ENCODE data around the gene ASCL5. TPM values are rescaled to one million over a fixed set of nuclear protein-coding genes. Genes with fewer than 3 reads are reported as not detected.

ASCL5 gene
- total and polyA plus RNA-seq, 9 of the 15 experiments (the other 6 are each of a cell fraction or from before 2014, with no cell fraction given) = 0.09 TPM; not detected in 8

GRCh38 chr1:201154389-201155165 is 27.6 kb upstream of the ASCL5 start, which contains the start of gene TMEM9 (continued):
- peak; percentile 57 for TF ChIP-seq MYNN (IDR thresholded peaks at IDR 0.05)
- TF ChIP-seq MYNN (CRISPR knock-in tag; IDR thresholded peaks at IDR 0.05) = no peak
- TF ChIP-seq DACH1 (IDR thresholded peaks at IDR 0.05; ENCODE audit: partially characterized antibody) = peak; percentile 88
- TF ChIP-seq ZC3H4 (CRISPR knock-in tag; IDR thresholded peaks at IDR 0.05; ENCODE audit: borderline replicate concordance) = no peak
- peak; percentile 62; the same call in 1 of the 2 replicates for TF ChIP-seq CBX1 (IDR thresholded peaks at IDR 0.05; ENCODE audit: low read depth)
- no peak for TF ChIP-seq FOXA1 (IDR thresholded peaks at IDR 0.05; ENCODE audit: borderline replicate concordance)
- TF ChIP-seq ZNF511 (CRISPR knock-in tag; IDR thresholded peaks at IDR 0.05) = no peak
- TF ChIP-seq RCOR1 (IDR thresholded peaks at IDR 0.05; ENCODE audit: borderline replicate concordance in 1 of 2, low read depth in 2 of 2, low read length in 2 of 2) = no peak; a peak in 1 of 4 replicates
- TF ChIP-seq YBX1 (IDR thresholded peaks at IDR 0.05) = no peak
- TF ChIP-seq KDM5B (IDR thresholded peaks at IDR 0.05; ENCODE audit: insufficient replicate concordance, low read depth, low read length) = peak; percentile 28
- no peak for TF ChIP-seq PHB2 (IDR thresholded peaks at IDR 0.05; ENCODE audit: low read depth)
- TF ChIP-seq NELFE (IDR thresholded peaks at IDR 0.05; ENCODE audit: insufficient read depth, insufficient read length) = no peak
- TF ChIP-seq ZBTB26 (CRISPR knock-in tag; IDR thresholded peaks at IDR 0.05) = no peak
- TF ChIP-seq SRSF3 (IDR thresholded peaks at IDR 0.05; ENCODE audit: insufficient read depth, low read length) = no peak
- 0 out of 4 replicates have a peak, but pooled peaks of 1 of the 2 experiments have one; percentile 59 for TF ChIP-seq MLX (CRISPR knock-in tag; conservative IDR thresholded peaks at IDR 0.05)
- no peak for TF ChIP-seq TOE1 (IDR thresholded peaks at IDR 0.05; ENCODE audit: borderline replicate concordance)
- TF ChIP-seq TOE1 (CRISPR knock-in tag; IDR thresholded peaks at IDR 0.05; ENCODE audit: borderline replicate concordance, low read depth) = 0 out of 2 replicates have a peak, but pooled peaks have one; percentile 26
- no peak for TF ChIP-seq JUN (IDR thresholded peaks at IDR 0.05; ENCODE audit: borderline replicate concordance, low read depth, low read length)
- no peak for TF ChIP-seq JUN (CRISPR knock-in tag; IDR thresholded peaks at IDR 0.05; ENCODE audit: borderline replicate concordance)
- 0 out of 2 replicates have a peak, but pooled peaks have one; percentile 1 for TF ChIP-seq HMGXB4 (CRISPR knock-in tag; IDR thresholded peaks at IDR 0.05)
- TF ChIP-seq HNRNPL (IDR thresholded peaks at IDR 0.05; ENCODE audit: low read depth, low read length) = no peak
- no peak for TF ChIP-seq TEAD2 (tag; IDR thresholded peaks at IDR 0.05)
- no peak for TF ChIP-seq ZNF76 (CRISPR knock-in tag; IDR thresholded peaks at IDR 0.05; ENCODE audit: borderline replicate concordance)
- TF ChIP-seq MIER1 (IDR thresholded peaks at IDR 0.05; ENCODE audit: low read depth) = no peak

Measured in K562 (cell line).